ENCODE measurements around the gene STAC3.
A peak's percentile ranks its signal among the peaks of the same experiment; 100 is the strongest.

Gene STAC3

GRCh38 chr12:57241402-57242310 is 9.3 kb downstream of the STAC3 start:
- Histone ChIP-seq H3K4me3 (ENCODE audit: low read depth, low read length) (peak overlapping the region; percentile 65), H3K36me3 (no peaks in the 10 kb centered on the region), H3K27ac (no peak overlapping the region), H3K9me3 (ENCODE audit: severe bottlenecking) (no peaks in the 10 kb centered on the region), H3K27me3 (ENCODE audit: insufficient read depth, low read depth, severe bottlenecking) (peaks cover 14% of the 10 kb centered on the region)
- DNase-seq = no peak
- no peak for TF ChIP-seq CTCF (IDR thresholded peaks at IDR 0.05; ENCODE audit: low read depth, low read length)

GRCh38 chr12:57240926-57241401 is 10.0 kb downstream of the STAC3 start:
- H3K36me3 ChIP-seq = 0 out of 2 replicates have a peak, but pooled peaks cover 1% of the 10 kb centered on the region
- no peaks in the 10 kb centered on the region for H3K9me3 ChIP-seq (ENCODE audit: severe bottlenecking)
- H3K27me3 ChIP-seq (ENCODE audit: insufficient read depth, low read depth, severe bottlenecking) = peaks cover 14% of the 10 kb centered on the region
- peak; percentile 70 for DNase-seq
- TF ChIP-seq CTCF (IDR thresholded peaks at IDR 0.05; ENCODE audit: low read depth, low read length) = no peak
- 0 out of 2 replicates have a peak overlapping the region, but pooled peaks have one; percentile 83 for H3K27ac ChIP-seq
- H3K4me3 ChIP-seq (ENCODE audit: low read depth, low read length) = peak overlapping the region; percentile 65

- DNase-seq = peak; percentile 69
- Histone ChIP-seq H3K27me3 (ENCODE audit: insufficient read depth, low read depth, severe bottlenecking) (peaks cover 14% of the 10 kb centered on the region), H3K9me3 (ENCODE audit: severe bottlenecking) (no peaks in the 10 kb centered on the region), H3K4me3 (ENCODE audit: low read depth, low read length) (peak overlapping the region; percentile 65), H3K36me3 (peaks cover 3% of the 10 kb centered on the region; the same call in 1 of the 2 replicates), H3K27ac (peak overlapping the region; percentile 83)
- peak; percentile 22; the same call in 1 of the 2 replicates for TF ChIP-seq CTCF (IDR thresholded peaks at IDR 0.05; ENCODE audit: low read depth, low read length)
Measured at GRCh38 chr12:57240066-57240921, 10.7 kb downstream of the STAC3 start.

GRCh38 chr12:57239587-57240065 is 11.4 kb downstream of the STAC3 start:
- H3K36me3 ChIP-seq = peaks cover 10% of the 10 kb centered on the region
- H3K27me3 ChIP-seq (ENCODE audit: insufficient read depth, low read depth, severe bottlenecking) = peaks cover 14% of the 10 kb centered on the region
- peak overlapping the region; percentile 83 for H3K27ac ChIP-seq
- no peaks in the 10 kb centered on the region for H3K9me3 ChIP-seq (ENCODE audit: severe bottlenecking)
- H3K4me3 ChIP-seq (ENCODE audit: low read depth, low read length) = peak overlapping the region; percentile 65
- no peak for TF ChIP-seq CTCF (IDR thresholded peaks at IDR 0.05; ENCODE audit: low read depth, low read length)
- DNase-seq = no peak

- peak; percentile 87 for DNase-seq
- TF ChIP-seq CTCF (IDR thresholded peaks at IDR 0.05; ENCODE audit: low read depth, low read length) = peak; percentile 100
- Histone ChIP-seq H3K9me3 (ENCODE audit: severe bottlenecking) (no peaks in the 10 kb centered on the region), H3K4me3 (ENCODE audit: low read depth, low read length) (peak overlapping the region; percentile 65), H3K36me3 (peaks cover 16% of the 10 kb centered on the region), H3K27me3 (ENCODE audit: insufficient read depth, low read depth, severe bottlenecking) (peaks cover 14% of the 10 kb centered on the region), H3K27ac (peak overlapping the region; percentile 83)
Measured at GRCh38 chr12:57238854-57239554, 12.0 kb downstream of the STAC3 start.
